MM.1S (cell line): Measurements from ENCODE around the gene CD96.

ENCODE experiments used
- DNase-seq: peaks from one replicate; pipeline ENCODE4 v3.0.0-alpha.2; 2015
- H2AFZ ChIP-seq: fragments of 300-600 bp; sonication (generic); 2 replicates; pipeline ENCODE4 v1.6.0; 2016; ENCODE audit warnings: antibody characterized with exemption, low read length
- H3F3A ChIP-seq: fragments of 300-600 bp; sonication (generic); 2 replicates; pipeline ENCODE4 v1.6.1; 2016; ENCODE audit warnings: mild to moderate bottlenecking, antibody characterized with exemption, low read length, moderate library complexity, mixed read lengths; ENCODE audit not compliant: insufficient read depth
- H3K27ac ChIP-seq: fragments of 300-600 bp; sonication (generic); 2 replicates; pipeline ENCODE4 v1.5.1; 2016; ENCODE audit warnings: mild to moderate bottlenecking, low read length
- H3K27me3 ChIP-seq: fragments of 300-600 bp; sonication (generic); replicated peaks from 2 replicates; pipeline ENCODE4 v1.6.0; 2016; ENCODE audit warnings: low read length; ENCODE audit not compliant: insufficient read depth
- H3K36me3 ChIP-seq: fragments of 300-600 bp; sonication (generic); replicated peaks from 2 replicates; pipeline ENCODE4 v1.6.1; 2016; ENCODE audit warnings: mild to moderate bottlenecking, low read length, mixed read lengths; ENCODE audit not compliant: insufficient read depth
- H3K4me1 ChIP-seq: fragments of 300-600 bp; sonication (generic); 2 replicates; pipeline ENCODE4 v1.6.1; 2016; ENCODE audit warnings: low read length, mixed read lengths
- H3K4me2 ChIP-seq: fragments of 300-600 bp; sonication (generic); 2 replicates; pipeline ENCODE4 v1.6.0; 2016; ENCODE audit warnings: low read depth, low read length
- H3K4me3 ChIP-seq: fragments of 300-600 bp; sonication (generic); 2 replicates; pipeline ENCODE4 v1.5.1; 2016; ENCODE audit warnings: low read length, mixed read lengths
- H3K79me2 ChIP-seq: fragments of 300-600 bp; sonication (generic); 2 replicates; pipeline ENCODE4 v1.6.1; 2016; ENCODE audit warnings: mixed run types, low read length, mixed read lengths
- H3K9ac ChIP-seq: fragments of 300-600 bp; sonication (generic); 2 replicates; pipeline ENCODE4 v1.6.1; 2016; ENCODE audit warnings: low read length, mixed read lengths
- H3K9me2 ChIP-seq: fragments of 300-600 bp; sonication (generic); replicated peaks from 2 replicates; pipeline ENCODE4 v1.6.1; 2016; ENCODE audit warnings: mild to moderate bottlenecking, low read length, mixed read lengths; ENCODE audit not compliant: insufficient read depth
- H3K9me3 ChIP-seq: fragments of 300-600 bp; sonication (generic); replicated peaks from 2 replicates; pipeline ENCODE4 v1.6.1; 2016; ENCODE audit warnings: mild to moderate bottlenecking, low read length, mixed read lengths; ENCODE audit not compliant: insufficient read depth
- H4K20me1 ChIP-seq: fragments of 300-600 bp; sonication (generic); 2 replicates; pipeline ENCODE4 v1.6.1; 2016; ENCODE audit warnings: mild to moderate bottlenecking, low read length, moderate library complexity, mixed read lengths; ENCODE audit not compliant: insufficient read depth
- CTCF ChIP-seq: fragments of 300-600 bp; sonication (generic); IDR thresholded peaks from 2 replicates; pipeline ENCODE4 v1.5.1; 2016; ENCODE audit warnings: antibody characterized with exemption, low read length, mixed read lengths
- EZH2 ChIP-seq: fragments of 300-600 bp; sonication (generic); optimal IDR thresholded peaks from 2 replicates; pipeline ENCODE3; 2017; ENCODE audit warnings: low read depth, mild to moderate bottlenecking, antibody characterized with exemption, low read length, mixed read lengths
- EZH2phosphoT487 ChIP-seq: fragments of 300-600 bp; sonication (generic); IDR thresholded peaks from 2 replicates; pipeline ENCODE4 v1.6.1; 2018; ENCODE audit warnings: antibody characterized with exemption, low read length

CD96 gene

GRCh38 chr3:111539351-111540331 lies 2.4 kb upstream of the CD96 start:
- H3F3A ChIP-seq, result peaks cover 10% of the 10 kb centered on the region
- H2AFZ ChIP-seq, result no peak overlapping the region
- no peaks in the 10 kb centered on the region for H3K9me2 ChIP-seq
- peak overlapping the region; percentile 65 for H3K4me2 ChIP-seq
- TF ChIP-seq CTCF, result peak; percentile 89
- TF ChIP-seq EZH2phosphoT487, result no peak
- DNase-seq, result peak; percentile 68
- H3K9ac ChIP-seq, result no peak overlapping the region
- peak overlapping the region; percentile 23; the same call in 1 of the 2 replicates for H3K4me3 ChIP-seq
- H3K4me1 ChIP-seq, result peaks cover 11% of the 10 kb centered on the region
- no peaks in the 10 kb centered on the region for H3K79me2 ChIP-seq
- no peak overlapping the region for H3K27ac ChIP-seq
- peaks cover 21% of the 10 kb centered on the region; the same call in 1 of the 2 replicates for H3K27me3 ChIP-seq
- no peaks in the 10 kb centered on the region for H3K9me3 ChIP-seq
- H3K36me3 ChIP-seq, result no peaks in the 10 kb centered on the region
- no peaks in the 10 kb centered on the region for H4K20me1 ChIP-seq

- TF ChIP-seq CTCF (no peak), EZH2 (no peak), EZH2phosphoT487 (no peak)
- H3K27me3 ChIP-seq, result peaks cover 21% of the 10 kb centered on the region; the same call in 1 of the 2 replicates
- no peak overlapping the region for H3K27ac ChIP-seq
- H3F3A ChIP-seq, result peaks cover 10% of the 10 kb centered on the region
- H3K79me2 ChIP-seq, result no peaks in the 10 kb centered on the region
- H3K4me3 ChIP-seq, result no peak overlapping the region
- no peaks in the 10 kb centered on the region for H3K9me3 ChIP-seq
- H2AFZ ChIP-seq, result no peak overlapping the region
- H3K36me3 ChIP-seq, result no peaks in the 10 kb centered on the region
- peaks cover 11% of the 10 kb centered on the region for H3K4me1 ChIP-seq
- H3K9ac ChIP-seq, result no peak overlapping the region
- H4K20me1 ChIP-seq, result no peaks in the 10 kb centered on the region
- no peak for DNase-seq
- H3K9me2 ChIP-seq, result no peaks in the 10 kb centered on the region
- H3K4me2 ChIP-seq, result no peak overlapping the region
These were observed 606 bp upstream of the CD96 start for GRCh38 chr3:111541391-111541790.

GRCh38 chr3:111542611-111543300 lies 759 bp downstream of the CD96 start:
- Histone ChIP-seq H3K27ac (no peak overlapping the region), H3K9me2 (no peaks in the 10 kb centered on the region), H3K9ac (no peak overlapping the region), H3F3A (peaks cover 10% of the 10 kb centered on the region), H2AFZ (no peak overlapping the region), H3K79me2 (no peaks in the 10 kb centered on the region), H3K4me3 (no peak overlapping the region), H3K4me1 (peaks cover 11% of the 10 kb centered on the region), H3K27me3 (peaks cover 15% of the 10 kb centered on the region; the same call in 1 of the 2 replicates), H3K4me2 (no peak overlapping the region), H3K36me3 (no peaks in the 10 kb centered on the region), H3K9me3 (no peaks in the 10 kb centered on the region), H4K20me1 (no peaks in the 10 kb centered on the region)
- TF ChIP-seq EZH2, result no peak
- no peak for TF ChIP-seq EZH2phosphoT487
- no peak for TF ChIP-seq CTCF
- no peak for DNase-seq
